Measurements from ENCODE around the gene PCNX3. TPM values are rescaled to one million over a fixed set of nuclear protein-coding genes. Genes with fewer than 3 reads are reported as not detected.
"Not testable (repeated sequence)": the region's sequence is repeated elsewhere in the genome, so short reads cannot be mapped to it uniquely, and the experiment has no call there.

The PCNX3 gene
- total RNA-seq, 1 donor from 2014 or later: 67.8 TPM

DNA sequence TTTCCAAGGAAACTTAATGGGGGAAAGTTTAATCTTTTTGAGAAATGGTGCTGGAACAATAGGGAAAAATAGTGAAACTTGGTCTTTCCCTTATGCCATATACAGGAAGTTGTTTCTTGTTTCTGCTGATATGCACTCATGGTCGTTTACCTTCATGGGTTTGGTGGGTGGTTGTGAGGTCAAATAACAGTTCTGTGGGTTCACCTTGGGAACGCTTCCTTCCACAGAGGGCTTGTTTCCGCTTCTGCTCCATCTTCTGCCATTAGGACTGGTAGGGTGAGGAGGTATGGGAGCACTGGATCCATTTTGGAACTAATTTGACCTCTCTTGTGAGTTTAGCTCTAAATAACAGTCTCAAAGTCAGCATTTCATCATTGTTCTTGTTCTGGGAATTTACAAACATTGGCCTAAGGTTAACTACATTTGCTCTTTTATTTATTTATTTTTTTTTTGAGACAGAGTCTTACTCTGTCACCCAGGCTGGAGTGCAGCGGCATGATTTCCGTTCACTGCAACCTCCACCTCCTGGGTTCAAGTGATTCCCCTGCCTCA is 64.7 kb downstream of the PCNX3 start:
- DNase-seq (ENCODE audit: extremely low read depth, low read depth, low spot score): no peak

DNA sequence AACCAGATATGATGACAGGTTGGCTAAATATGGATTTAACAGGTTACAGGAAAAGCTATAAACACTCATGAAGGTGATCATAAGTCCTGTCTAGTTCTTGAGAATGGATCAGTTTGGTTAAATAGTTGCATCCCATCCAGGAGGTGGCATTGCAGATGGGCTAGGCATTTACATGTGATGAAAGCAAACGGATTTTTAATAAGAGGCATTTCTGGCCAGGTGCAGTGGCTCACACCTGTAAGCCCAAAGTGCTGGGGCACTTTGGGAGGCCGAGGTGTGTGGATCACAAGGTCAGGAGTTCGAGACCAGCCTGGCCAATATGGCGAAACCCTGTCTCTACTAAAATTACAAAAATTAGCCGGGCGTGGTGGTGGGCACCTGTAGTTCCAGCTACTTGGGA is 67.9 kb downstream of the PCNX3 start:
- not testable (repeated sequence) for DNase-seq (ENCODE audit: extremely low read depth, low read depth, low spot score)

DNA sequence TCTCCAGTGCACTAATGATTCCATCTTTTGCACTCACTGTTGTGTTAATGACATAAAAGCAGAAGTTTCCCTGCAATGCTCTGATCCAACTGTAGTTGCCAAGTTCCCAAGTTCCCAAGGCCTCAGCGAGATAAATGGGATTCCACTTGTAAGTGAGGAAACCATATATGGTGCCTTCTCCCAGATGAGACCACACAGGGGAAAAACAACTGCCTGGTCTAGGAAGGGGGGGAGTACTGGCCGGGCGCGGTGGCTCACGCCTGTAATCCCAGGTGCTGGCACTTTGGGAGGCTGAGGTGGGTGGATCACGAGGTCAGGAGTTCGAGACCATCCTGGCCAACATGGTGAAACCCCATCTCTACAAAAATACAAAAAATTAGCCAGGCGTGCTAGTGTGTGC is 70.4 kb downstream of the PCNX3 start:
- no peak for DNase-seq (ENCODE audit: extremely low read depth, low read depth, low spot score)

Other genes starting within 250 kb of the PCNX3 start
- 2.0 and 3.5 TPM in 2 replicates for gene SLC25A45, start 233.1 kb upstream of the PCNX3 start, total RNA-seq
- 120 and 121 TPM in 2 replicates for gene FRMD8, start 229.1 kb upstream of the PCNX3 start, total RNA-seq
- gene NEAT1, start 193.0 kb upstream of the PCNX3 start, total RNA-seq: 125 and 425 TPM in 2 replicates
- gene MALAT1, start 116.7 kb upstream of the PCNX3 start, total RNA-seq: 3,312 and 7,796 TPM in 2 replicates
- 94.4 and 104 TPM in 2 replicates for gene SCYL1, start 90.7 kb upstream of the PCNX3 start, total RNA-seq
- 104 and 131 TPM in 2 replicates for gene LTBP3, start 57.4 kb upstream of the PCNX3 start, total RNA-seq
- 59.4 and 66.4 TPM in 2 replicates for gene ZNRD2, start 45.3 kb upstream of the PCNX3 start, total RNA-seq
- 63.6 and 90.4 TPM in 2 replicates for gene FAM89B, start 43.2 kb upstream of the PCNX3 start, total RNA-seq
- 24.4 and 27.8 TPM in 2 replicates for gene EHBP1L1, start 39.7 kb upstream of the PCNX3 start, total RNA-seq
- gene KCNK7, start 20.0 kb upstream of the PCNX3 start, total RNA-seq: 0.58 TPM in 1 of 2 replicates, not detected in the other
- 100 and 181 TPM in 2 replicates for gene MAP3K11, start 1.6 kb upstream of the PCNX3 start, total RNA-seq
- gene SIPA1, start 22.3 kb downstream of the PCNX3 start, total RNA-seq: 60.7 and 102 TPM in 2 replicates
- 89.0 and 118 TPM in 2 replicates for gene RELA, start 47.1 kb downstream of the PCNX3 start, total RNA-seq
- 38.9 and 47.5 TPM in 2 replicates for gene KAT5, start 96.5 kb downstream of the PCNX3 start, total RNA-seq
- 76.5 and 87.6 TPM in 2 replicates for gene RNASEH2C, start 105.0 kb downstream of the PCNX3 start, total RNA-seq
- 15.8 and 18.8 TPM in 2 replicates for gene AP5B1, start 165.2 kb downstream of the PCNX3 start, total RNA-seq
- gene OVOL1, start 171.3 kb downstream of the PCNX3 start, total RNA-seq: not detected in 2 replicates
- gene SNX32, start 218.2 kb downstream of the PCNX3 start, total RNA-seq: 0.63 TPM in 1 of 2 replicates, not detected in the other
- gene CFL1, start 242.4 kb downstream of the PCNX3 start, total RNA-seq: 2,090 and 2,212 TPM in 2 replicates
- gene MUS81, start 244.7 kb downstream of the PCNX3 start, total RNA-seq: 50.4 and 63.4 TPM in 2 replicates

Measured in glomerular endothelial cell (primary cell).